Endodermal cell (in vitro differentiated cells): Measurements from ENCODE around the gene MAPK1IP1L. TPM values are rescaled to one million over a fixed set of nuclear protein-coding genes. Genes with fewer than 3 reads are reported as not detected.
"Not testable (repeated sequence)": the region's sequence is repeated elsewhere in the genome, so short reads cannot be mapped to it uniquely, and the experiment has no call there.

Source experiments
- DNase-seq: peaks from one replicate; pipeline ENCODE4 v3.0.0-alpha.2; 2017
- H3K27ac ChIP-seq: 2 replicates; pipeline ENCODE4 v1.5.1; 2013; ENCODE audit warnings: mild to moderate bottlenecking, low read depth, low read length, moderate library complexity
- H3K27me3 ChIP-seq: 2 replicates; pipeline ENCODE4 v1.6.1; 2013; ENCODE audit warnings: mild to moderate bottlenecking, low read length, moderate library complexity; ENCODE audit not compliant: insufficient read depth, control insufficient read depth, poor library complexity, severe bottlenecking
- H3K36me3 ChIP-seq: 2 replicates; pipeline ENCODE4 v1.7.0; 2013; ENCODE audit warnings: mild to moderate bottlenecking, low read length, moderate library complexity; ENCODE audit not compliant: control insufficient read depth, insufficient read depth
- H3K4me1 ChIP-seq: one replicate; pipeline ENCODE4 v1.7.0; 2013; ENCODE audit warnings: low read length; ENCODE audit not compliant: control insufficient read depth, insufficient read depth
- H3K4me3 ChIP-seq: 2 replicates; pipeline ENCODE4 v1.5.1; 2013; ENCODE audit warnings: mild to moderate bottlenecking, low read length, moderate library complexity
- H3K9ac ChIP-seq: 2 replicates; pipeline ENCODE4 v1.6.1; 2013; ENCODE audit warnings: mild to moderate bottlenecking, low read length, moderate library complexity; ENCODE audit not compliant: poor library complexity, severe bottlenecking; ENCODE audit errors: extremely low read depth
- H3K9me3 ChIP-seq: 2 replicates; pipeline ENCODE4 v1.6.1; 2013; ENCODE audit warnings: mild to moderate bottlenecking, low read length, moderate library complexity; ENCODE audit not compliant: control insufficient read depth
- H3K27ac Mint-ChIP-seq: 2 replicates; pipeline ENCODE4 v1.8.0; 2020; ENCODE audit warnings: mixed read lengths
- H3K27me3 Mint-ChIP-seq: 2 replicates; pipeline ENCODE4 v1.8.0; 2021; ENCODE audit warnings: mild to moderate bottlenecking, mixed read lengths; ENCODE audit not compliant: insufficient read depth
- H3K36me3 Mint-ChIP-seq: 2 replicates; pipeline ENCODE4 v1.8.0; 2020; ENCODE audit warnings: low read depth, mixed read lengths
- H3K4me1 Mint-ChIP-seq: 2 replicates; pipeline ENCODE4 v1.8.0; 2020; ENCODE audit warnings: mixed read lengths
- H3K4me3 Mint-ChIP-seq: 2 replicates; pipeline ENCODE4 v1.8.0; 2020; ENCODE audit warnings: mild to moderate bottlenecking, moderate library complexity, mixed read lengths
- H3K9me3 Mint-ChIP-seq: 2 replicates; pipeline ENCODE4 v1.8.0; 2020; ENCODE audit warnings: mild to moderate bottlenecking, mixed read lengths
- CTCF ChIP-seq: fragments of 200-600 bp; sonication (generic); conservative IDR thresholded peaks from 2 replicates; pipeline ENCODE4 v1.5.0; 2021; ENCODE audit warnings: antibody characterized with exemption, mild to moderate bottlenecking
- WGBS, 2 experiments: methylation state at CpG; one replicate each; pipeline versions ENCODE4 v1.1.5 to v1.1.7; 2013; ENCODE audit warnings: missing lambda C conversion rate in 2 of 2, mixed read lengths in 1 of 2; ENCODE audit not compliant: insufficient coverage in 1 of 2, insufficient read length in 1 of 2; 5-methylcytosine and 5-hydroxymethylcytosine counted together
- total RNA-seq, 2 donors: library from RNA; stranded (reverse); fragmentation: NEBNext Ultra II Directional in 1 of 2; extraction: Animal tissue kit (Norgen Biotek cat#: 25700) in 1 of 2; gene quantifications; 2 replicates in 1 of 2; 3 replicates in 1 of 2; pipeline ENCODE4 v1.2.1, GENCODE V29; 2021

Gene MAPK1IP1L
- total RNA-seq, 2 donors from 2014 or later: 122 to 153 TPM

DNA sequence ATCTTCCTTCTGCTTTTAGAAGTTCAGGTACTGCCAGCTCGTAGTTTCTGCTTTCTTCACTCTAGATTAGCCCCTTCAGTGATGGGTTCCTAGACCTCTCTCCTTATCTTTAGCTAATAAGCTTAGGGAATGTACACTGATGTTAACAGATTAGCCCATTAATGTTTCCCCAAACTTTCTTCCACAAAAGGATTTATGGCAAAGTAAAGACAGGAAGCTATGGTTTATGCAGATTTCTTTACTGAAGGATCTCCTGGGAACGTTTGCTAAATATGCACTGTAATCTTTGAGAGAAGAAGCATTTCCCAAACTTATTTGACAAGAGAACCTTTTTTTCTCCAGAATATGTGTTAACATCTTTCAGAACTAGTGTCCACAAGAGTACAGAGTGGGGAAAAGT, 20.3 kb upstream of the MAPK1IP1L start:
- H3K9ac ChIP-seq: no peak overlapping the region
- H3K27ac Mint-ChIP-seq: no peak overlapping the region

DNA sequence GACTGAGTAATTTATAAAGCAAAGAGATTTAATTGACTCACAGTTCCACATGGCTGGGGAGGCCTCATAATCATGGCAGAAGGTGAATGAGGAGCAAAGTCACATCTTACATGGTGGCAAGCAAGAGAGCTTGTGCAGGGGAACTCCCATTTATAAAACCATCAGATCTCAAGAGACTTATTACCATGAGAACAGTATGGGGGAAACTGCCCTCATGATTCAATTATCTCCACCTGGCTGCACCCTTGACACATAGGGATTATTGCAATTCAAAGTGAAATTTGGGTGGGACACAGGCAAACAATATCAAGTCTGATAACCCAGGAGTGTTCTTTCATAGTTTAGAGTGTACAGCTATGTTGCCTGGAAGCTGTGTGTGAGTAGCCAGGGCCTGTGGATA, 13.5 kb upstream of the MAPK1IP1L start:
- H3K4me3 ChIP-seq: peak overlapping the region; percentile 18
- H3K27ac Mint-ChIP-seq, H3K4me3 Mint-ChIP-seq, H3K9ac ChIP-seq, H3K27me3 ChIP-seq, H3K4me1 Mint-ChIP-seq, H3K9me3 Mint-ChIP-seq, DNase-seq, H3K27ac ChIP-seq, H3K4me1 ChIP-seq: not testable (repeated sequence)
- H3K36me3 ChIP-seq: peaks cover 54% of the 10 kb centered on the region
- H3K36me3 Mint-ChIP-seq: peaks cover 61% of the 10 kb centered on the region
- peaks cover 49% of the 10 kb centered on the region for H3K27me3 Mint-ChIP-seq
- H3K9me3 ChIP-seq: peaks cover 11% of the 10 kb centered on the region

More for the DNA sequence above, 20.3 kb upstream of the MAPK1IP1L start:
- Histone ChIP-seq H3K4me3 (peak overlapping the region; percentile 59), H3K27me3 (no peaks in the 10 kb centered on the region), H3K9me3 (no peaks in the 10 kb centered on the region), H3K4me1 (peaks cover 3% of the 10 kb centered on the region), H3K27ac (no peak overlapping the region), H3K36me3 (peaks cover 40% of the 10 kb centered on the region)
- peaks cover 37% of the 10 kb centered on the region for H3K4me1 Mint-ChIP-seq
- H3K9me3 Mint-ChIP-seq: no peaks in the 10 kb centered on the region
- H3K4me3 Mint-ChIP-seq: peak overlapping the region; percentile 3
- WGBS, 2 experiments: 21 to 25% methylated on average over 1 to 2 of the region's 2 CpGs
- H3K36me3 Mint-ChIP-seq: peaks cover 26% of the 10 kb centered on the region
- no peaks in the 10 kb centered on the region for H3K27me3 Mint-ChIP-seq
- DNase-seq: no peak
- no peak for TF ChIP-seq CTCF

- TF ChIP-seq CTCF: no peak
- Mint-ChIP-seq H3K27ac (no peak overlapping the region), H3K36me3 (peaks cover 65% of the 10 kb centered on the region), H3K4me1 (no peaks in the 10 kb centered on the region), H3K9me3 (peaks cover 5% of the 10 kb centered on the region), H3K27me3 (peaks cover 56% of the 10 kb centered on the region), H3K4me3 (no peak overlapping the region)
- H3K27ac ChIP-seq: no peak overlapping the region
- no peak overlapping the region for H3K4me3 ChIP-seq
- H3K4me1 ChIP-seq: no peaks in the 10 kb centered on the region
- DNase-seq: no peak
- H3K36me3 ChIP-seq: peaks cover 54% of the 10 kb centered on the region
- peaks cover 11% of the 10 kb centered on the region for H3K9me3 ChIP-seq
- H3K9ac ChIP-seq: no peak overlapping the region
- H3K27me3 ChIP-seq: no peaks in the 10 kb centered on the region
Observed at GRCh38 chr14:55038708-55039107, 12.7 kb upstream of the MAPK1IP1L start.

DNA sequence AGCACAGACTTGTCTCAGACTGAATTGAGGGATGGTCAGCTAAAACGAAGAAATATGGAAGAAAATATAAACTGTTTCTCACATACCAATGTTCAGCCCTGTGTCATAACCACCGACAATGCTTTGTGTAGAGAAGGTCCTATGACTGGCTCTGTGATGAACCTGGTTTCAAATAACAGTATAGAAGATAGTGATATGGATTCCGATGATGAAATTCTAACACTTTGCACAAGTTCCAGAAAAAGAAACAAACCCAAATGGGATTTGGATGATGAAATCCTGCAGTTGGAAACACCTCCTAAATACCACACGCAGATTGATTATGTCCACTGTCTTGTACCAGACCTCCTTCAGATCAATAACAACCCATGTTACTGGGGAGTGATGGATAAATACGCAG, 7.9 kb upstream of the MAPK1IP1L start:
- no peaks in the 10 kb centered on the region for H3K9me3 Mint-ChIP-seq
- peaks cover 40% of the 10 kb centered on the region for H3K36me3 Mint-ChIP-seq
- H3K4me1 Mint-ChIP-seq: no peaks in the 10 kb centered on the region
- no peak overlapping the region for H3K4me3 Mint-ChIP-seq
- TF ChIP-seq CTCF: no peak
- Histone ChIP-seq H3K27ac (no peak overlapping the region), H3K4me1 (no peaks in the 10 kb centered on the region), H3K9me3 (no peaks in the 10 kb centered on the region), H3K27me3 (no peaks in the 10 kb centered on the region), H3K9ac (no peak overlapping the region), H3K36me3 (peaks cover 38% of the 10 kb centered on the region), H3K4me3 (no peak overlapping the region)
- peaks cover 58% of the 10 kb centered on the region for H3K27me3 Mint-ChIP-seq
- no peak overlapping the region for H3K27ac Mint-ChIP-seq
- no peak for DNase-seq
- WGBS, 2 experiments: 92 to 100% methylated on average over 1 to 5 of the region's 5 CpGs
